ENCODE results near the gene ALPK1. TPM values are rescaled to one million over a fixed set of nuclear protein-coding genes. Genes with fewer than 3 reads are reported as not detected.

The ALPK1 gene
- total RNA-seq, 1 experiment from 2014 or later, result 4.9 TPM

DNA sequence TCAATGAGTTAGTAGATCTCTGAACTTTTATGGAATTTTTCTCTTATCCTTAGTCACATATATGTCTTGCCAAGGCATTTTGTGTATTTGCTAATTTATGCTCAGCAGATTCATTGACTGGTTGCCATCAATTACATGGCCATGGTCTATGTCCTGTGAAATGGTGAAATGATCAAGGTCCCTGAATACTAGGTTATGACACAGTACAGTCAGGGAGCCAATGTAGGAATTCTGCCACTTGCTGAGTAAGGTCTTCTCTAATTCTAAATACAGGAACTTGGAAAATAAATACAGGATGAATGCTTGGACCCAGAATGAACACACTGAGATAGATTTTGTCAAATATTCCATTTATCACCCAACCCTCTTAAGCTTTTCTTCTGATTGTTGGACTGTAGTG is 35.2 kb downstream of the ALPK1 start:
- Mint-ChIP-seq H3K27ac (ENCODE audit: unreplicated experiment) (no peak overlapping the region), H3K4me3 (ENCODE audit: unreplicated experiment) (no peak overlapping the region), H3K9me3 (ENCODE audit: unreplicated experiment) (no peaks in the 10 kb centered on the region), H3K36me3 (ENCODE audit: insufficient read depth, unreplicated experiment) (no peaks in the 10 kb centered on the region), H3K27me3 (ENCODE audit: insufficient read depth, unreplicated experiment) (no peaks in the 10 kb centered on the region), H3K4me1 (ENCODE audit: low read depth, unreplicated experiment) (no peaks in the 10 kb centered on the region)
- no peak for DNase-seq
- Histone ChIP-seq H3K27me3 (replicated peaks; ENCODE audit: control insufficient read depth, insufficient read depth, low read length) (no peaks in the 10 kb centered on the region), H3K9me3 (no peaks in the 10 kb centered on the region), H3K36me3 (ENCODE audit: control insufficient read depth, insufficient read depth, low read length) (no peaks in the 10 kb centered on the region), H3K4me1 (no peaks in the 10 kb centered on the region), H3K4me3 (ENCODE audit: low read depth, low read length) (no peak overlapping the region)
- no TSS peak for BruUV-seq (replicated peaks)
- intact Hi-C loops (cut with micrococcal nuclease; ENCODE audit: unreplicated experiment), result no loop called here
- POLR2A ChIA-PET, result no interaction called here
- TF ChIP-seq, protein P1, sequence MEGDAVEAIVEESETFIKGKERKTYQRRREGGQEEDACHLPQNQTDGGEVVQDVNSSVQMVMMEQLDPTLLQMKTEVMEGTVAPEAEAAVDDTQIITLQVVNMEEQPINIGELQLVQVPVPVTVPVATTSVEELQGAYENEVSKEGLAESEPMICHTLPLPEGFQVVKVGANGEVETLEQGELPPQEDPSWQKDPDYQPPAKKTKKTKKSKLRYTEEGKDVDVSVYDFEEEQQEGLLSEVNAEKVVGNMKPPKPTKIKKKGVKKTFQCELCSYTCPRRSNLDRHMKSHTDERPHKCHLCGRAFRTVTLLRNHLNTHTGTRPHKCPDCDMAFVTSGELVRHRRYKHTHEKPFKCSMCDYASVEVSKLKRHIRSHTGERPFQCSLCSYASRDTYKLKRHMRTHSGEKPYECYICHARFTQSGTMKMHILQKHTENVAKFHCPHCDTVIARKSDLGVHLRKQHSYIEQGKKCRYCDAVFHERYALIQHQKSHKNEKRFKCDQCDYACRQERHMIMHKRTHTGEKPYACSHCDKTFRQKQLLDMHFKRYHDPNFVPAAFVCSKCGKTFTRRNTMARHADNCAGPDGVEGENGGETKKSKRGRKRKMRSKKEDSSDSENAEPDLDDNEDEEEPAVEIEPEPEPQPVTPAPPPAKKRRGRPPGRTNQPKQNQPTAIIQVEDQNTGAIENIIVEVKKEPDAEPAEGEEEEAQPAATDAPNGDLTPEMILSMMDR (IDR thresholded peaks at IDR 0.05; ENCODE audit: insufficient read depth in 1 of 2, low read depth in 1 of 2, low read length in 1 of 2, severe bottlenecking in 1 of 2, unreplicated experiment in 1 of 2), result no peak
- CTCF ChIA-PET, result no interaction called here

DNA sequence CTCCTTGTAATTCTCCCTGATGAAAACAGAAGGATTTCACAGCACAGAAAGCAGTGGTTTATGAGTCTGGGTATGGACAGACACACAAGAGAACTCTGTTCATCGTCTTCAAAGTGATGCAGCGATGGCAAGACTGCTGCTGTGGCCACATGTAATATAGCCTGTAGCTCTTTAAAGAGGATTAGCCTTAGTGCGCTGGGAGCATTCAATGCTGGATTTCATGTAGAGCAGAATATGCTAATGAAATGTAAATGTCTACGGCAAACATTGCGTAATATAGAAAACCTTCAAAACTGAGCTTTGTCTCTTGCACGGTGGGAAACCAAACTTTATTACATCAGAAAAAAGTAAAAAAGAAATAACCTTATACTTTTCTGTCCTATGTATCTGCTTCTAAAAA is 42.9 kb downstream of the ALPK1 start:
- Histone ChIP-seq H3K36me3 (ENCODE audit: control insufficient read depth, insufficient read depth, low read length) (no peaks in the 10 kb centered on the region), H3K4me3 (ENCODE audit: low read depth, low read length) (no peak overlapping the region), H3K4me1 (no peaks in the 10 kb centered on the region), H3K9me3 (no peaks in the 10 kb centered on the region), H3K27me3 (replicated peaks; ENCODE audit: control insufficient read depth, insufficient read depth, low read length) (no peaks in the 10 kb centered on the region)
- H3K27me3 Mint-ChIP-seq (ENCODE audit: insufficient read depth, unreplicated experiment), result no peaks in the 10 kb centered on the region
- BruUV-seq (replicated peaks), result no TSS peak
- CTCF ChIA-PET, result no interaction called here
- POLR2A ChIA-PET, result no interaction called here
- H3K27ac Mint-ChIP-seq (ENCODE audit: unreplicated experiment), result no peak overlapping the region
- intact Hi-C loops (cut with micrococcal nuclease; ENCODE audit: unreplicated experiment), result no loop called here
- H3K4me1 Mint-ChIP-seq (ENCODE audit: low read depth, unreplicated experiment), result no peaks in the 10 kb centered on the region
- H3K36me3 Mint-ChIP-seq (ENCODE audit: insufficient read depth, unreplicated experiment), result no peaks in the 10 kb centered on the region
- no peak overlapping the region for H3K4me3 Mint-ChIP-seq (ENCODE audit: unreplicated experiment)
- no peaks in the 10 kb centered on the region for H3K9me3 Mint-ChIP-seq (ENCODE audit: unreplicated experiment)
- TF ChIP-seq, protein P1 (IDR thresholded peaks at IDR 0.05; ENCODE audit: insufficient read depth in 1 of 2, low read depth in 1 of 2, low read length in 1 of 2, severe bottlenecking in 1 of 2, unreplicated experiment in 1 of 2), result no peak
- no peak for DNase-seq

DNA sequence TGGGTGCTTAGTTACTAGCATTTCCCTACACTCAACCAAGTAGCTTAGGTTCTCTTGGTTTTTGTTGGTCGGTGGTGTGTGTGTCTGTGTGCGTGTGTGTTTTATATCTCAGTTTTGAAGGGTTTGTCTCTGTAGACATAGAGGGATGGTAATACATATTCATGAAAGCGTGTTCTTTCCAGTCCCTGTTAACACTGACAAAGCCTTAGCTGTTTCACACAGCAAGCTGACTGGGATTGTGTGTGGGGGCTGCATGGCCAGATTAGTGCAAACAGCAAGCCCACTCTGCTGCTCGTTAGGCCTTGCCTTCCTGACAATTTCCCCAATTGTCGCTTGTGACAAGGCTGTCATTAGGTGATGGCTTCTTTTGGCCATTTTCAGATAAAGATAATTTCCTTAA is 43.9 kb downstream of the ALPK1 start:
- TF ChIP-seq, protein P1 (IDR thresholded peaks at IDR 0.05; ENCODE audit: insufficient read depth in 1 of 2, low read depth in 1 of 2, low read length in 1 of 2, severe bottlenecking in 1 of 2, unreplicated experiment in 1 of 2), result no peak
- Histone ChIP-seq H3K4me3 (ENCODE audit: low read depth, low read length) (no peak overlapping the region), H3K4me1 (no peaks in the 10 kb centered on the region), H3K9me3 (no peaks in the 10 kb centered on the region), H3K36me3 (ENCODE audit: control insufficient read depth, insufficient read depth, low read length) (no peaks in the 10 kb centered on the region), H3K27me3 (replicated peaks; ENCODE audit: control insufficient read depth, insufficient read depth, low read length) (no peaks in the 10 kb centered on the region)
- no peak overlapping the region for H3K27ac Mint-ChIP-seq (ENCODE audit: unreplicated experiment)
- ChIA-PET CTCF (no interaction called here), POLR2A (no interaction called here)
- no TSS peak for BruUV-seq (replicated peaks)
- DNase-seq, result no peak
- H3K36me3 Mint-ChIP-seq (ENCODE audit: insufficient read depth, unreplicated experiment), result no peaks in the 10 kb centered on the region
- intact Hi-C loops (cut with micrococcal nuclease; ENCODE audit: unreplicated experiment), result no loop called here
- no peaks in the 10 kb centered on the region for H3K9me3 Mint-ChIP-seq (ENCODE audit: unreplicated experiment)
- no peaks in the 10 kb centered on the region for H3K27me3 Mint-ChIP-seq (ENCODE audit: insufficient read depth, unreplicated experiment)
- no peaks in the 10 kb centered on the region for H3K4me1 Mint-ChIP-seq (ENCODE audit: low read depth, unreplicated experiment)
- no peak overlapping the region for H3K4me3 Mint-ChIP-seq (ENCODE audit: unreplicated experiment)
